Measurements from ENCODE around the gene COQ4. TPM values are rescaled to one million over a fixed set of nuclear protein-coding genes. Genes with fewer than 3 reads are reported as not detected.

COQ4 gene
- polyA plus RNA-seq, 1 of the 3 experiments (the other 2 are of a cell fraction): 57.2 TPM

GRCh38 chr9:128304971-128305288 lies 17.7 kb upstream of the COQ4 start:
- H2AFZ ChIP-seq (ENCODE audit: low read depth): no peak overlapping the region
- H3K4me1 ChIP-seq (ENCODE audit: control insufficient read depth in 1 of 2, insufficient read depth in 2 of 2, low read depth in 1 of 2, low read length in 1 of 2): peaks cover 0 to 12% of the 10 kb centered on the region in 2 experiments; a peak in 1 of 4 replicates
- CTCF ChIA-PET: interaction anchor here (1.7 to 4.3 kb wide), 3 partner anchors 9 to 57 kb away, joined by 5 to 15 read pairs (median 12); no protein-coding TSS in a partner anchor
- 85% methylated on average over 5 of the region's 5 CpGs for WGBS (ENCODE audit: low lambda C conversion rate)
- H3K9me3 ChIP-seq: no peaks in the 10 kb centered on the region
- H3K27ac ChIP-seq (ENCODE audit: low read depth in 2 of 2, low read length in 1 of 2): no peak overlapping the region
- peaks cover 43% of the 10 kb centered on the region for H3F3A ChIP-seq (replicated peaks; ENCODE audit: insufficient read depth)
- no peak overlapping the region for H3K4me2 ChIP-seq
- no peaks in the 10 kb centered on the region for H3K9me2 ChIP-seq
- POLR2A ChIA-PET: interaction anchor here (0.6 to 1.5 kb wide), 4 partner anchors 9 to 278 kb away, joined by 3 to 4 read pairs (median 4); no protein-coding TSS in a partner anchor
- TF ChIP-seq SMC3 (IDR thresholded peaks at IDR 0.05; ENCODE audit: low read depth, low read length): no peak
- TF ChIP-seq RAD21 (IDR thresholded peaks at IDR 0.05; ENCODE audit: low read length): no peak
- TF ChIP-seq ELF1 (IDR thresholded peaks at IDR 0.05): no peak
- TF ChIP-seq FOSL2 (IDR thresholded peaks at IDR 0.05; ENCODE audit: borderline replicate concordance, low read depth): no peak
- no peak for TF ChIP-seq FOXM1 (IDR thresholded peaks at IDR 0.05; ENCODE audit: low read depth)
- no peak for TF ChIP-seq RFX5 (IDR thresholded peaks at IDR 0.05; ENCODE audit: low read length)
- no peak for TF ChIP-seq POLR2AphosphoS5 (IDR thresholded peaks at IDR 0.05; ENCODE audit: low read depth, low read length)
- TF ChIP-seq NFIC (IDR thresholded peaks at IDR 0.05; ENCODE audit: borderline replicate concordance): no peak
- TF ChIP-seq USF2 (IDR thresholded peaks at IDR 0.05; ENCODE audit: borderline replicate concordance, low read depth, low read length): no peak
- TF ChIP-seq GATA2 (CRISPR knock-in tag; IDR thresholded peaks at IDR 0.05): no peak
- no peak for TF ChIP-seq EZH2phosphoT487 (IDR thresholded peaks at IDR 0.05; ENCODE audit: borderline replicate concordance, low read depth)
- H3K79me2 ChIP-seq (ENCODE audit: insufficient read depth): no peaks in the 10 kb centered on the region
- H3K36me3 ChIP-seq (replicated peaks in 1 of 2; ENCODE audit: control insufficient read depth in 1 of 2, insufficient read depth in 2 of 2, low read length in 1 of 2): peaks cover 11 to 12% of the 10 kb centered on the region in 2 experiments
- no peak for DNase-seq
- no peak overlapping the region for H3K9ac ChIP-seq
- H3K27me3 ChIP-seq (ENCODE audit: insufficient read depth): no peaks in the 10 kb centered on the region
- H3K4me3 ChIP-seq (ENCODE audit: low read depth in 2 of 2, low read length in 1 of 2): no peak overlapping the region
- H4K20me1 ChIP-seq (ENCODE audit: insufficient read depth): no peaks in the 10 kb centered on the region

GRCh38 chr9:128309551-128309950 lies 13.1 kb upstream of the COQ4 start:
- WGBS (ENCODE audit: low lambda C conversion rate): 89% methylated on average over 3 of the region's 16 CpGs
- CTCF ChIA-PET: interaction anchor here (1.3 to 3.2 kb wide), 4 partner anchors 12 to 112 kb away, joined by 4 to 19 read pairs (median 6); partner anchors contain the start of gene TRUB2
- H3K4me1 ChIP-seq (ENCODE audit: control insufficient read depth in 1 of 2, insufficient read depth in 2 of 2, low read depth in 1 of 2, low read length in 1 of 2): peaks cover 0 to 12% of the 10 kb centered on the region in 2 experiments; a peak in 1 of 4 replicates
- H3K9me3 ChIP-seq: no peaks in the 10 kb centered on the region
- H3K79me2 ChIP-seq (ENCODE audit: insufficient read depth): no peaks in the 10 kb centered on the region
- no peak for DNase-seq
- no peak overlapping the region for H3K27ac ChIP-seq (ENCODE audit: low read depth in 2 of 2, low read length in 1 of 2)
- POLR2A ChIA-PET: interaction anchor here (0.7 to 1.5 kb wide), 3 partner anchors 9 to 12 kb away, joined by 3 to 4 read pairs (median 4); no protein-coding TSS in a partner anchor
- H3K4me2 ChIP-seq: no peak overlapping the region
- no peaks in the 10 kb centered on the region for H3K9me2 ChIP-seq
- H2AFZ ChIP-seq (ENCODE audit: low read depth): no peak overlapping the region
- peaks cover 43% of the 10 kb centered on the region for H3F3A ChIP-seq (replicated peaks; ENCODE audit: insufficient read depth)
- no peak overlapping the region for H3K9ac ChIP-seq
- peaks cover 26 to 37% of the 10 kb centered on the region in 2 experiments for H3K36me3 ChIP-seq (replicated peaks in 1 of 2; ENCODE audit: control insufficient read depth in 1 of 2, insufficient read depth in 2 of 2, low read length in 1 of 2)
- H4K20me1 ChIP-seq (ENCODE audit: insufficient read depth): no peaks in the 10 kb centered on the region
- H3K27me3 ChIP-seq (ENCODE audit: insufficient read depth): no peaks in the 10 kb centered on the region
- no peak overlapping the region for H3K4me3 ChIP-seq (ENCODE audit: low read depth in 2 of 2, low read length in 1 of 2)
- no peak for TF ChIP-seq MXI1 (IDR thresholded peaks at IDR 0.05; ENCODE audit: low read depth, low read length)
- TF ChIP-seq IRF3 (IDR thresholded peaks at IDR 0.05; ENCODE audit: low read depth, low read length): no peak
- TF ChIP-seq USF1 (IDR thresholded peaks at IDR 0.05; ENCODE audit: borderline replicate concordance, low read depth): no peak
- no peak for TF ChIP-seq RAD21 (IDR thresholded peaks at IDR 0.05; ENCODE audit: low read length)
- TF ChIP-seq ZBTB33 (IDR thresholded peaks at IDR 0.05; ENCODE audit: borderline replicate concordance, low read depth): no peak
- no peak for TF ChIP-seq JUND (IDR thresholded peaks at IDR 0.05)
- TF ChIP-seq GATA2 (CRISPR knock-in tag; IDR thresholded peaks at IDR 0.05): no peak
- no peak for TF ChIP-seq SIN3A (IDR thresholded peaks at IDR 0.05; ENCODE audit: borderline replicate concordance, low read depth, low read length)
- no peak for TF ChIP-seq PBX3 (IDR thresholded peaks at IDR 0.05)
- TF ChIP-seq TEAD4 (IDR thresholded peaks at IDR 0.05; ENCODE audit: borderline replicate concordance, insufficient read depth): no peak
- no peak for TF ChIP-seq EP300 (IDR thresholded peaks at IDR 0.05; ENCODE audit: borderline replicate concordance in 1 of 2, low read depth in 1 of 2, low read length in 1 of 2)
- no peak for TF ChIP-seq POLR2AphosphoS5 (IDR thresholded peaks at IDR 0.05; ENCODE audit: low read depth, low read length)
- TF ChIP-seq RXRA (IDR thresholded peaks at IDR 0.05; ENCODE audit: borderline replicate concordance, low read depth): no peak

Data from SK-N-SH (cell line).